ENCODE results near the gene U2AF2.

GRCh38 chr19:55623130-55623529 lies 31.7 kb upstream of the U2AF2 start:
- TF ChIP-seq CTCF (IDR thresholded peaks at IDR 0.05), result no peak
- TF ChIP-seq POLR2A (IDR thresholded peaks at IDR 0.05), result no peak
- TF ChIP-seq POLR2AphosphoS5 (IDR thresholded peaks at IDR 0.05; ENCODE audit: insufficient read depth in 1 of 2, low read depth in 1 of 2), result no peak

Measured in vagina (tissue), 2 donors.